Measurements from ENCODE around the gene IRX4.
A peak's percentile ranks its signal among the peaks of the same experiment; 100 is the strongest.

Gene IRX4

GRCh38 chr5:1840071-1840547, 42.6 kb downstream of the IRX4 start:
- H3K27ac Mint-ChIP-seq: no peak overlapping the region
- no peak for DNase-seq
- no peaks in the 10 kb centered on the region for H3K4me1 Mint-ChIP-seq
- H3K9me3 Mint-ChIP-seq: no peaks in the 10 kb centered on the region
- peaks cover 36% of the 10 kb centered on the region for H3K27me3 Mint-ChIP-seq
- CTCF ChIA-PET: interaction anchor here (0.7 kb wide), 1 partner anchor 1522 kb away, joined by 3 read pairs; no protein-coding TSS in a partner anchor
- H3K36me3 Mint-ChIP-seq: no peaks in the 10 kb centered on the region
- no peak overlapping the region for H3K4me3 Mint-ChIP-seq

DNA sequence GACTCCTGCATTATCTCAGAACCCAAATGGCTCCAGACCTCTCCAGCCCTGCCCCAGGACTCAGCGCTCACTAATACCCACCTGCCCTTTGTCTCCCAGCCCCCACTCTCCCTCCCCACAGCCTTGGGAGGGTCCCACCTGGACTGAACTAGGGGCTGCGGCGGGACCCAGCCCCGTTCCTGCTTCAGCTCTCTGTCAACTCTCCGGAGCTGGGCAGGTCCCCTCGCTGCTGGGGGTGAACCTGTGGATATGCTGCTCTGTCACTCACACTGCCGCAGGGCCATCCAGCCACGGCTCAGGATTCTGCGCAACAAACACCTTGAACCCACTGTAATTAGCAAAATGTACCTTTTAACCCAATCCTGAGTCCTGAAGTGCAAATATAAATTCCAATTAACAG, 44.7 kb downstream of the IRX4 start:
- Mint-ChIP-seq H3K27ac (no peak overlapping the region), H3K4me1 (no peaks in the 10 kb centered on the region), H3K36me3 (no peaks in the 10 kb centered on the region), H3K9me3 (no peaks in the 10 kb centered on the region), H3K27me3 (peaks cover 49% of the 10 kb centered on the region), H3K4me3 (no peak overlapping the region)
- CTCF ChIA-PET: no interaction called here
- no peak for DNase-seq

GRCh38 chr5:1836891-1837880, 45.5 kb downstream of the IRX4 start:
- Mint-ChIP-seq H3K36me3 (no peaks in the 10 kb centered on the region), H3K27me3 (peaks cover 49% of the 10 kb centered on the region), H3K27ac (peak overlapping the region; percentile 52), H3K9me3 (no peaks in the 10 kb centered on the region), H3K4me1 (no peaks in the 10 kb centered on the region), H3K4me3 (no peak overlapping the region)
- CTCF ChIA-PET: no interaction called here
- DNase-seq: no peak

DNA sequence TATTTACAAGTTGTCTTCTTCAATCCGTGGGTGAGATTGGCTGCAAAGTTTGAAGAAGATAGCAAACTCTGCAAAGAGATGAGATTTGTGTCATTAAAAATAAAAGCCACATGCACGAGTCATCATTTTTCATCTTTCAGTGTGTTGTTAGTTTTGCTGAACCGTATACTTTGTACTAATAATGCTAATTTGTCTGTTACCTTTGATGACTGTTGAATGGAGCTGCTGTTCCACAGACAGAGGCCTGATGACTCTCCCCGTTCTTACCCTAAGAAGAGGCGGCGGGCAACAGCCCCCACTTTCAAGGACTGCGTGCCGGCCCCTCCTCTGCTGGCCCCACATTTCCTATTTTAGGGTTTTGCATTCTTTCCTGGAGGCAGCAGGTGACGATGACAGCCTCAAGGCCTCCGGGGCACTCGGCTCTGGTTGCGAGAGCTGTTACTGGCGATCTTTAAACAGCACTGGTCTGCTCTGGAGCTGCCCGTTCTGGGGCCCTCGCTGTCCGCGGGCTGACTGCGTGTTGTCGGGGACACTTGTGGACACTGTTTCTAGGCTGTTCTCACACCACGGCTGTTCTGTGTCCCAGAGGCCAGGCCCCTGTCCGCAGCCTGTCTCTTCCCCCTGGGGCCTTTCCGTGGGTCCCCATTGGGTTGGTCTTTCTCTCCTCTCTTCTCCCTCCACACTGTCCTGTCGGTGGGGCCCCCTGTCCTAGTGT, 46.4 kb downstream of the IRX4 start:
- CTCF ChIA-PET: no interaction called here
- H3K27me3 Mint-ChIP-seq: peaks cover 52% of the 10 kb centered on the region
- no peak for DNase-seq
- no peaks in the 10 kb centered on the region for H3K36me3 Mint-ChIP-seq
- H3K9me3 Mint-ChIP-seq: no peaks in the 10 kb centered on the region
- no peak overlapping the region for H3K4me3 Mint-ChIP-seq
- no peaks in the 10 kb centered on the region for H3K4me1 Mint-ChIP-seq
- H3K27ac Mint-ChIP-seq: peak overlapping the region; percentile 17

DNA sequence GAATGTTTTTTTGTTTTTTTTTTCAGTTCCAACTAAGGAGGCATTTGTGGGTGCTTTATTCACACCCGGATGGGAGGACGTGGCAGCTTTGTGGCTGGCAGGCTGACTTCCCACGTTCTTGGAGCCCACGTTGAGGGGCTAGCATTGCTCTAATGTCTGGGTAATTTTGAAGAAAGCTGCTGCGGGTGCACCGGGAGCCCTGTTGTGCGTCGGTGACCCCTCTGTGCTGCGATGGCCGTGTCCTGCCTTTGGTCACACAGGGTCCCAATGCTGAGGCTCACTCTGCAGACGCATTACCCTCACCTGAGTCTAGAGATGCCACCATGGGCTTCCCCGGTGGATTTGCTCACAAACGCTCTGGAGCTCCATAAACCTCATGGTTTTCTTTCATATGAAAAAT, 47.3 kb downstream of the IRX4 start:
- DNase-seq: no peak
- H3K27me3 Mint-ChIP-seq: peaks cover 43% of the 10 kb centered on the region
- H3K9me3 Mint-ChIP-seq: no peaks in the 10 kb centered on the region
- no peak overlapping the region for H3K27ac Mint-ChIP-seq
- H3K36me3 Mint-ChIP-seq: no peaks in the 10 kb centered on the region
- CTCF ChIA-PET: no interaction called here
- H3K4me3 Mint-ChIP-seq: no peak overlapping the region
- H3K4me1 Mint-ChIP-seq: no peaks in the 10 kb centered on the region

DNA sequence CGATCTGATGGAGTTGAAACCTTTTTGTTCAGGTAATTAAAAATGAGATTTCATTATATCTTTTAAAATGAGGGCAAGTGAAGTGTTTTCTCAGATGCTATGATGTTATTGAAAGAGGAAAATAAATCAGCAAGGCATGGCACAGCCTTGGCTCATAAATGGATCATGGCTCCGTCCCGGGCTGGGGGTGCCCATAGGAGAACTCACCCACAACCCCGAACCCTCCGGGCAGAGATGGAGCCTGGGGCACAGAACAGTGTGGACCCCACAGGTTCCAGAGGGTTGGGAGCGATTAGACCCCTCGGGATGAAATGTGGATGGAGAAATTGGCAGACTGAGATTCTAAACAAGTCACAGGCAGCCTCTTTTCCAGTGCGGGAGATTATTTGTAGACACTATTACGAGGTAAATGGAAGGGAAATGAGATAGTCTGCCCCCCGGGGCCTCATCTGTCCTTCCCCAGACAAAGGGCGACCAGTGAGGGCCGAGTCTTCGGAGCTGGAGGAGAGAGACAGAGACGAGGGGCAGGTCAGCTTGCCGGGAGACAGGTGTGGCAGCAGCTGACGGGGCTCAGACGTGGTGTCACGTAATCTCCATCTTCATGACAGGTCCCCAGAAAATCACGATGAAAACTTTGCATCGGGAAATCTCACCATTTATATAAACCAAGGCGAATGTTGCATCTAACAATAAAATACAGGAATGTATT, 47.9 kb downstream of the IRX4 start:
- H3K27ac Mint-ChIP-seq: no peak overlapping the region
- CTCF ChIA-PET: no interaction called here
- H3K27me3 Mint-ChIP-seq: peaks cover 43% of the 10 kb centered on the region
- H3K36me3 Mint-ChIP-seq: no peaks in the 10 kb centered on the region
- no peak overlapping the region for H3K4me3 Mint-ChIP-seq
- H3K4me1 Mint-ChIP-seq: no peaks in the 10 kb centered on the region
- H3K9me3 Mint-ChIP-seq: no peaks in the 10 kb centered on the region
- DNase-seq: no peak

GRCh38 chr5:1834022-1834551, 48.6 kb downstream of the IRX4 start:
- CTCF ChIA-PET: no interaction called here
- H3K27ac Mint-ChIP-seq: no peak overlapping the region
- no peaks in the 10 kb centered on the region for H3K9me3 Mint-ChIP-seq
- H3K27me3 Mint-ChIP-seq: peaks cover 38% of the 10 kb centered on the region
- H3K36me3 Mint-ChIP-seq: no peaks in the 10 kb centered on the region
- no peak for DNase-seq
- H3K4me1 Mint-ChIP-seq: no peaks in the 10 kb centered on the region
- no peak overlapping the region for H3K4me3 Mint-ChIP-seq

- no peak for DNase-seq
- Mint-ChIP-seq H3K9me3 (no peaks in the 10 kb centered on the region), H3K27ac (no peak overlapping the region), H3K4me3 (no peak overlapping the region), H3K36me3 (no peaks in the 10 kb centered on the region), H3K27me3 (peaks cover 37% of the 10 kb centered on the region), H3K4me1 (no peaks in the 10 kb centered on the region)
- CTCF ChIA-PET: no interaction called here
Observed at GRCh38 chr5:1833264-1834021, 49.3 kb downstream of the IRX4 start.

DNA sequence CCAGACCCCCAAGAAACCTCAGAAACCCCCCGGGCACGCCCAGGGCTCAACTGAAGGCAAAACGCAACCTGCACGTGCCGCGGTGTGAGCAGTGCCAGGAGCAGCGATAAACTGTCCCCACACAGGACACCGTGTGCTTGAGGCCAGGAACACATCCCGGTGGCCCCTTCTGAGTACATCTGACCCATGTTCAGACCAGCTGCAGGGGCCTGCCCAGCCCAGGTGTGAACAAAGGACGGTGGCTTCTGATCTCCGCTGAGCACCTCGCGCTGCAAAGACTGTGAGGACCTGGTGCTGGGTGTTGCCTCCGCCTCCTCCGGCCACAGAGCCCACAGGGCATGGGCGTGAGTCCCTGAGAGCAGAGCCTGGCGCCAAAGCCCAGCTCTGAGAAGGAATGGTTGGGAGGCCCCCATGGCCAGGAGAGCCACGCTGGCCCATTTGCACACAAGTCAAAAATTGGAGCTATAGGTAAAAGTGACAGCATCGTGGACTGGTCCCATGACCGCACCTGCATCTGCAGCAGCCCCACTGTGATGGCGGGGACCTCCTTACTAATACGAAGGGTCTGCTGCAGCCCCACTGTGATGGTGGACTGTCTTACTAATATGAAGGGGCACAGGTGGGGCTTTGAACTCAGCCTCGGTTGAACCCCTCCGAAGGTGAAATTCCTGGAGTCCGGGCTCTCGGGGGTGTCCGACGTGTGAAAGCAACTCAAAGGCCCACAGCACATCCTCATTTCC, 50.0 kb downstream of the IRX4 start:
- Mint-ChIP-seq H3K27me3 (peaks cover 33% of the 10 kb centered on the region), H3K4me1 (no peaks in the 10 kb centered on the region), H3K27ac (no peak overlapping the region), H3K4me3 (no peak overlapping the region), H3K9me3 (no peaks in the 10 kb centered on the region), H3K36me3 (no peaks in the 10 kb centered on the region)
- CTCF ChIA-PET: no interaction called here
- no peak for DNase-seq

DNA sequence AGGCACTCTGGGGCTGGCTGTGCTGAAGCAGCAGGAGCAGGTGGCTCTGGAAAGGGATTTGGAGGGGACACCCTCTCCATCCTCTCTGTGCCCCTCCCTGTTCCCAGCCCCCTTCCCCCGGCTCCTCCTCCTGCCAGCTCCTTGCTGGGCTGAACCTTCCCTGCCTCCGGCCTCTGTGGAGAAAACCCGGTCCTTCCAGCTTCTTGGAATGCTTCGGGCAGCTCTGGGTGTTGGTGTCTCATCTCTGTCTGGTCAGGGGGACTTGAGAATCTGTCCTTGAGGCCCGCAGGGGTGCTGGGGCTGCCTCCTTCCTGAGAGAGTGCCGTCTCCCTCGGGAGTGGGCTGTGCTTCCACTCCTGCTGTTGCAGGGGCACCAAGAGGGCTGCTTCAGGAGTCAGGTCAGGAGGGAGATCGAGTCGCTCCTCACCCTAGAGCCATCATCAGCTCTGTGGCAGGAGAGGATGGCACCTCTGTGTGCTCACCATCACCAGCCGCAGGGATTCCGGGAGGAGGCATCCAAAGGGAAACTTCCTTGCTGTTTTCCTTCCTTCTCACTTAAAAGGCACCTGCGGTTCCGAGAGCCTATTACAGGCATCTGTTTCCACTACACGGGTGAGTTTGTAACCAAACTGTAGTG, 50.9 kb downstream of the IRX4 start:
- Mint-ChIP-seq H3K27ac (no peak overlapping the region), H3K27me3 (peaks cover 30% of the 10 kb centered on the region), H3K9me3 (no peaks in the 10 kb centered on the region), H3K4me3 (no peak overlapping the region), H3K4me1 (no peaks in the 10 kb centered on the region), H3K36me3 (peaks cover under 1% of the 10 kb centered on the region)
- DNase-seq: no peak
- CTCF ChIA-PET: no interaction called here

DNA sequence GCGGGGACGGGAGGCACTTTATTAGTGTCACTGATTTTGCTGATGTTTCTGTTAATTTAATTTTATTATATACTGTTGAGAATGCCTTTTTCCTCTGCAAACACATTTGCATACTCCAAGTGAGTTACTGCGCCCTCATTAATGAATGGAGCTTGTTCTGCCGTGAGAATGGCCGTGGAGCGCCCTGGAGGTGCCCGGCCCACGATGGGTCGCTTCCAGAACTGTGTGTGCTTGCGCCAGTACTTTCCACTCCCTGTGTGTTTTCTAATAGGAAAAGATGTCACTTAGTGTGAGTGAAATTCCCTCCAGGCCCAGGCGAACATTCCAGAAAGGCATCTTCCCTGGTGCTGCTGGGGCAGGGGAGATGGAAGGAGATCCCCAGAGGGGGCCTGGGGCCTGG, 51.5 kb downstream of the IRX4 start:
- Mint-ChIP-seq H3K9me3 (no peaks in the 10 kb centered on the region), H3K36me3 (peaks cover 1% of the 10 kb centered on the region), H3K4me1 (no peaks in the 10 kb centered on the region), H3K4me3 (no peak overlapping the region), H3K27ac (no peak overlapping the region), H3K27me3 (peaks cover 25% of the 10 kb centered on the region)
- DNase-seq: no peak
- CTCF ChIA-PET: no interaction called here

DNA sequence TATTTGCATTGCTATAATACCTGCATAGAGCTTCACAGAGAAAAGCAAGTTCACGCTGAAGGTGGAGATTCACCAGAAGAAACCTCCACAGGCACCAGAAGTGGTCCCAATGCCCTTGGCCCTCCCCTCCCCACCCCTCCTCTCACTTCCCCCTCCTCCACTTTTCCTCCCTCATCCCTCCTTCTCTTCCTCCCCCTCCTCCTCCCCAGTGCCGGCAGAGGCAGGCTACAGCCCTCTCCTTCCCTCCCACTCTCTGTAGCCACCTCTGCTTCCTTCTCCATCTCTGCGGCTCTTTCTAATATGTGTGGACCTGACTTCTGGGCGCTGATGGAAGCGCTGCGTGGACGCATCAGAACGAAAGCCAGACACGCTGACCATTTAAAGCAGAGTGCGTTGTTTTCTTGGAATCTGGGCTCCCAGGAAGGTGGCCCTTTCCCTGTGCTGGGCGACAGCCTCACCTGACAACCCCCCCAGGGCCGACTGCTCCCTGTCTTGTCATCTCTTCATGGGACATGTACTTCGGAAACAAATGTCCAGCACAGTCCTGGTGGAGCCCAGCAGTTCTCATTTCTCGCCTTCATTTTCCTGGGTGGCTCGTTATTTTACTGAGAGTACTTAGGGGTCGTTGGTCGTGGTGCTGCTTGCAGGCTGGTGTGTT, 52.0 kb downstream of the IRX4 start:
- H3K9me3 Mint-ChIP-seq: no peaks in the 10 kb centered on the region
- no peaks in the 10 kb centered on the region for H3K4me1 Mint-ChIP-seq
- peaks cover 23% of the 10 kb centered on the region for H3K27me3 Mint-ChIP-seq
- H3K4me3 Mint-ChIP-seq: no peak overlapping the region
- H3K36me3 Mint-ChIP-seq: peaks cover 1% of the 10 kb centered on the region
- H3K27ac Mint-ChIP-seq: no peak overlapping the region
- CTCF ChIA-PET: no interaction called here
- no peak for DNase-seq

Data from activated naive CD4-positive, alpha-beta T cell treated with anti-CD3 and anti-CD28 coated beads, Interleukin-2, amount 10 ng/mL, durations not matched to agents 7 days and 5 days (primary cell).